Prostate gland (tissue), 2 donors: Measurements from ENCODE around the gene ENO2.

Experiments used
- POLR2A ChIP-seq: fragments of 450-650 bp; IDR thresholded peaks from one replicate; pipeline ENCODE4 v1.6.1; 2016; ENCODE audit warnings: antibody characterized with exemption, mild to moderate bottlenecking
- POLR2AphosphoS5 ChIP-seq: sonication (generic); formaldehyde crosslinking; IDR thresholded peaks from one replicate; pipeline ENCODE4 v1.6.1; 2017; ENCODE audit warnings: antibody characterized with exemption
- TF ChIP-seq, protein P1 (sequence below), 4 experiments: fragments of 200-600 bp in 2 of 4; fragments of 450-650 bp in 2 of 4; sonication (generic) in 2 of 4; IDR thresholded peaks; 1 replicate in 3 of 4; 2 replicates in 1 of 4; pipeline ENCODE4 v1.5.1; 2016 to 2019; ENCODE audit warnings: antibody characterized with exemption in 4 of 4, mild to moderate bottlenecking in 2 of 4, moderate library complexity in 2 of 4

DNA sequence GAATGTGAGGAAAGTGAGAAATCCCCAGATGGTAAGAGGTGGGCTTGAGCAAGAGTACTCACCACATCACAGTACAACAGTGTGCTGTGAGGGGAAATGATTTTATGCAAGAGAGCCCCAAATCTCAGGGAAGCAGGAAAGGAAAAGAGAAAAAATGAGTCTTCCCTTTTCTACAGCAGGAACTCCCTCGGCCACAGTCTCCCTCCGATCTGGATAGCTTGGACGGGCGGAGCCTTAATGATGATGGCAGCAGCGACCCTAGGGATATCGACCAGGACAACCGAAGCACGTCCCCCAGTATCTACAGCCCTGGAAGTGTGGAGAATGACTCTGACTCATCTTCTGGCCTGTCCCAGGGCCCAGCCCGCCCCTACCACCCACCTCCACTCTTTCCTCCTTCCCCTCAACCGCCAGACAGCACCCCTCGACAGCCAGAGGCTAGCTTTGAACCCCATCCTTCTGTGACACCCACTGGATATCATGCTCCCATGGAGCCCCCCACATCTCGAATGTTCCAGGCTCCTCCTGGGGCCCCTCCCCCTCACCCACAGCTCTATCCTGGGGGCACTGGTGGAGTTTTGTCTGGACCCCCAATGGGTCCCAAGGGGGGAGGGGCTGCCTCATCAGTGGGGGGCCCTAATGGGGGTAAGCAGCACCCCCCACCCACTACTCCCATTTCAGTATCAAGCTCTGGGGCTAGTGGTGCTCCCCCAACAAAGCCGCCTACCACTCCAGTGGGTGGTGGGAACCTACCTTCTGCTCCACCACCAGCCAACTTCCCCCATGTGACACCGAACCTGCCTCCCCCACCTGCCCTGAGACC, 21.2 kb downstream of the ENO2 start:
- no peak for TF ChIP-seq POLR2AphosphoS5
- TF ChIP-seq, protein P1, sequence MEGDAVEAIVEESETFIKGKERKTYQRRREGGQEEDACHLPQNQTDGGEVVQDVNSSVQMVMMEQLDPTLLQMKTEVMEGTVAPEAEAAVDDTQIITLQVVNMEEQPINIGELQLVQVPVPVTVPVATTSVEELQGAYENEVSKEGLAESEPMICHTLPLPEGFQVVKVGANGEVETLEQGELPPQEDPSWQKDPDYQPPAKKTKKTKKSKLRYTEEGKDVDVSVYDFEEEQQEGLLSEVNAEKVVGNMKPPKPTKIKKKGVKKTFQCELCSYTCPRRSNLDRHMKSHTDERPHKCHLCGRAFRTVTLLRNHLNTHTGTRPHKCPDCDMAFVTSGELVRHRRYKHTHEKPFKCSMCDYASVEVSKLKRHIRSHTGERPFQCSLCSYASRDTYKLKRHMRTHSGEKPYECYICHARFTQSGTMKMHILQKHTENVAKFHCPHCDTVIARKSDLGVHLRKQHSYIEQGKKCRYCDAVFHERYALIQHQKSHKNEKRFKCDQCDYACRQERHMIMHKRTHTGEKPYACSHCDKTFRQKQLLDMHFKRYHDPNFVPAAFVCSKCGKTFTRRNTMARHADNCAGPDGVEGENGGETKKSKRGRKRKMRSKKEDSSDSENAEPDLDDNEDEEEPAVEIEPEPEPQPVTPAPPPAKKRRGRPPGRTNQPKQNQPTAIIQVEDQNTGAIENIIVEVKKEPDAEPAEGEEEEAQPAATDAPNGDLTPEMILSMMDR (IDR thresholded peaks at IDR 0.05) = no peak
- no peak for TF ChIP-seq POLR2A
